Stimulated activated CD8-positive, alpha-beta memory T cell treated with anti-CD3 and anti-CD28 coated beads, Interleukin-7, amount 100 ng/mL, for 24 hours (primary cell): Measurements from ENCODE around the gene WNT11.

ENCODE experiments used
- DNase-seq: peaks from one replicate; pipeline ENCODE4 v3.0.0-alpha.2; 2020; ENCODE audit warnings: low read depth

WNT11 gene

DNA sequence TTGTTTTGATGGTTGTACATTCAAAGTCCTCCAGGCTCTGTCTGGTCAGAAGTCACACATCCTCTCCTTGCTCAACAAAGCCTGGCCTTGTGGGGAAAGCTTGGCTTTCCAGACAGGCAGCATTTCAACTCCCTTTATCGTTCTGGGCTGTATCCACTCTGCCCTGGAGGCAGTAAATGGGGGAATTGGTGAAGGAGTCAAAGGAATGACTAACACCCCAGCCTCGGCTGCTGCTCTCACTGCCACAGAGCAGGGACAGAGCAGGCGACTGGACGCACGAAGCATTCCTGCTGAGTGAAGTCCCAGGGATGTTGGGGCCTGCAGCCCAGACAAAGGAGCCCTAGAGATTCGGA, 52.8 kb downstream of the WNT11 start:
- DNase-seq = no peak

DNA sequence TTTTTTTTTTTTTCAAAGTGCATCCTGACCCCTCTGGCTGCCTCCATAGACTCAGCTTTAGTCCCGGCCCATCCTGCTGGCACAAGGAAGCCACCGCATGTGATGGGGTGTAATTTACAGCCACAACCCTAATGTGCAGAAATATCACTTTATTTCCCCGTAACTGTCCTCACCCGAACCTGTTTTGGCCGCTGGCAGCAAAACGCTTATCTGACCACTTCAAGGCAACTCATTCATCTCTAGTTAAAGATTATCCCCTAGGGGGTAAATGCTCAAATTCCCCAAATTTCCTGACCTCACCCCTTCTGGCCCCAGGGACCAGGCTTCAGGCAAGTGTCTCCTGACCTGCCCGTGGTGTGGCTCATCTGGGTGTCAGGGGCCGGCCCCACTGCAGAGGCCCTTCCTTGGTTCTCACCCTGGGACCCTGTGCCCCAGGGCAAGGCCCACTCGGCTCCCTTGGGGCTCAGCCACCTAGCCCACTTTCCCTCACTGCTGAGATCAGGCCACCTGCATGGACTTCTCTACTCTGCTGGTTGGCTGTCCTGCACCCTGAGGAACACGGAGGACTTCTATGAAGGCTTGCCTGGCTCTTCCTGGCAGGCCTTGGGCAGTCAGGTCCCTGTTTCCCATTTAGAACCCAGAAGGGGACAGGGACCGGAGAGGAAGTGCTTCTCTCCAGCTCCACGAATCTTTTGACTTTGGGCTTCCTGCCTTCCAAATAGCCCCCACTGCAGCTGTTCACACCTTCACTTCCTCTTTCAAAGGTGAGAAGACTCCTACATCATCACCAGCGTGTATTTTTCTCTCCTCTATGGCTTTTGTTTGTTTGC, 53.3 kb downstream of the WNT11 start:
- DNase-seq = no peak

DNA sequence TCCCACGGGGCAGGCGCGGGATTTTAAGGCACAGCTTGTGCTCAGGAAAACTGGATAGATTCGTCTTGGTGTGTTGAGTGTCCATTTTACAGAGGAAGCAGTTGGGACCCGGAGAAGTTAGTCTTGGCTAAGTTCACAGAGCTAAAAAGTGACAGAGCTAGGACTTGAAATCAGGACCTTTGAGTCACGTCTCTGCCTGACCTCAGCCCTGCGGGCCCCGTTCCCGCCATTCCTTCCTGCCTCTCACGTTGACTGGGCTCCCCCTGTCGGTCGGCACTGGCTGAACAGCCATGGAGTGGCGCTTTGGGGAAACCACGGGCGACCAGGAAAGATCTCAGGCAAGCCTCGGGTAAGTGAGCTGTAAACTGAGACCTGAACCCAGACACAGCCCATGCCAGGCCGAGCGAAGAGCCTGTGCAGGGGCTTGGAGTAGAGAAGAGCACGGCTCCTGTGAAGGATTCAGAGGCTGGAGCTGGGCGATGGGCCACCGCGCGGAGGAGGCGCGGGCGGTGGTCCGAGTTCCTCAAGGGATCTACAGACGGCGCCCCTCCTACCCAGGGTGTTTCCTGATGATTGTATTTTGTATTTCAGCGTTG, 54.1 kb downstream of the WNT11 start:
- peak; percentile 76 for DNase-seq

DNA sequence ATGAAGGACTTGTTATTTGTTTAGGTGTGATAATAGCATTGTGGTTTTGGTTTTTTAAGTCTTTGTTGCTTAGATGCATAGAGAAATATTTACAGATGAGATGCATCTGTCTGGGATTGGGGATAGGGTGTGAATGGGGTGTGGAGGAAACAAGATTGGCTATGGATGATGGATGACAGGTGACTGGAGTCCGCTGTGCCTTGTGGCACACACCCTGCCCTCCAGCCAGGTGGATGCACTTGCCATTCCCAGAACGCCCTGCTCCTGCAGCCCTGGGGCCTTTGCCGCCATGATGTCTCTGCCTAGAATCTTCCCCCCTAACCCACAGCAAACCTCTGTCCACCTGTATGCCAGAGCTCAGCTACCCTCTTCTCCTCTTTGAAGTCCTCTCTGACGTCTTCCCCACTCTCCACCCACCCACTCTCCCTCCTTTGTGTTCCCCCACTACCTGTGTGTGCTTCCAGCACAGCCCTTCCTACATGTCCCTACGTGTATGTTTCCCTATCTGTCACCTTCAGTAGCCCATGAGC, 54.7 kb downstream of the WNT11 start:
- no peak for DNase-seq

DNA sequence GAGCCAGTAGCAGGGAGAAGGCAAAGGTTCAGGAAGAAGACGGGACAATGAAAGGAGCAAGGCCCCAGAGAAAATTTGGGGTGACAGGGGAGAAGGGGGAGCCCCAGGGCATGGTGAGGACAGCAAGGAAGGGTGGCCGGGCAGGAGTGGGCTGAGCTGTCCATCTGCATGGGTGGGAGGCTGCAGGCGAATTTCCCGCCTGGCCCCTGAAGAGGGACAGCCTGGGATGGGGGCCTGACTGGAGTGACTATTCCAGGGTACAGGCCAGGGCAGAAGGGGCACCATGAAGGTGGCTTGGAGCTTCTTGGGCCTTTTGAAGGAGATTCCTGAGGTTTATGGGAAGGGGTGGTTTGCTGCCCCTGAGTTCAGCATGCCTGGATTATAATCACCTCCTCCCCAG, 56.2 kb downstream of the WNT11 start:
- no peak for DNase-seq

DNA sequence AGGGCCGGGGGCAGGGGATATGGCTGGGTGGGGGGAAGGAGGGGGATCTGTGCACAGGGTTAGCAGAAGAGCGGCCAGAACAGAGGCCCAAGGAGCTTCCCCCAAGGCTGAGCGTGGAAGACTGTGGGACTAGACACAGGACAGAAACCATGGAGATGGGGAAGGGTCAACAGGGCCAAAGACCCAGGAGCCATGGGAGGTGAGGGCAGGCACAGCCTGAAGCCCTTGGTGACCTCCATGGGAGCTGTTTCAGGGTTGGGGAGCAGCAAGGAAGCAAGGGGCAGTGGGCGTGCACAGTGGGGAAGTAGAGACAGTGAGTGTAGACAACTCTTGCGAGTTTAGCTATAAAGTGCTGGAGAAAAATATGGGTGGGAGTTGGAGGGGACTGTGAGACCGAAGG, 56.6 kb downstream of the WNT11 start:
- no peak for DNase-seq

DNA sequence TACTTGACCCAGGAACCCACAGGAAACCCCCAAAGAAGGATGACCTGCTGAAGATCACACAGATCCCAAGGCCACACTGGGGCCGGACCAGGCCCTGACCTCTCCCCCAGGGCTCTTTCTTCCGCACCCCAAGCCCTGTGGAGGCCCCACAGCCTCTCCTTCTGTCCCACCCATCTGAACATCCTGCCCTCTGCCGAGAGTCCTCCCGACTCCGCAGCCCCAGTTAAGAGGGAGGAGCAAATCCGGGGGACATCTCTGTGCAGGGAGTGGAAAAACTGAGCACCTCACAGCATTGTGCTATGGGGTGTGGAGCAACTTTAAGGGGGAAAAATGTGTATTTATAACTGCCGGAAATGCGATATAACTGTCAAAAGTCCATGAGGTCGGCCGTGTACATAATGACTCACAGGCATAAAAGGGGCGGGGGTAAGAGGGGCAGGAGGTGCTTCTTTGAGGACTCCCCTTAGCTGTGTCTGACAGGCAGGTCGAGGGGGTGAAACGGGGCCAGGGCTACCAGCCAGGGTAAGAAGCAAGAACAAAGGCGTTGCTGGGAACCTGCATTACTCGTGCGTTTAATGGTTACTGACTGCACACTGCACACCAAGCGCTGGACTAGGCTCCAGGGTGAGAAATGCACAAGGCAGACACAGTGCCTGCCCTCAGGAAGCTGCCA, 57.2 kb downstream of the WNT11 start:
- DNase-seq = no peak

DNA sequence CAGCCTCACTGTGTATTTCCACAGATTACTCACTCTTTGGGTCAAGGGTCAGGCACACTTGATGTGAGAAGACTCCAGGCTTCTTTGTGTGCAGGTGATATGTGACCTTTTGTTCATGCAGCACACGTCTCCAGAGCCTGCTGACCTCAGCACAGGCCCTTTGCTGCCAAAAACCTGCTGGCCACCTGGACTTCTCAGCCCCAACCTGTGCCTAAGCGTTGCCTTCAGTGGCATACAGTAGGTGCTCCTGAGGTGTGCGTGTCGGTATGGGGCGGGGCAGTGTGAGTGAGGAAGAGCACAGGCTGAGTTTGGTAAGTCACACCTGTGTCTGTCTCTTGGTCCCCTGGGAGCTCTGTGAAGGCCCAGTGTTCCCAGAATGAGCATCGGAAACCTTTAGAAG, 58.1 kb downstream of the WNT11 start:
- DNase-seq = no peak

DNA sequence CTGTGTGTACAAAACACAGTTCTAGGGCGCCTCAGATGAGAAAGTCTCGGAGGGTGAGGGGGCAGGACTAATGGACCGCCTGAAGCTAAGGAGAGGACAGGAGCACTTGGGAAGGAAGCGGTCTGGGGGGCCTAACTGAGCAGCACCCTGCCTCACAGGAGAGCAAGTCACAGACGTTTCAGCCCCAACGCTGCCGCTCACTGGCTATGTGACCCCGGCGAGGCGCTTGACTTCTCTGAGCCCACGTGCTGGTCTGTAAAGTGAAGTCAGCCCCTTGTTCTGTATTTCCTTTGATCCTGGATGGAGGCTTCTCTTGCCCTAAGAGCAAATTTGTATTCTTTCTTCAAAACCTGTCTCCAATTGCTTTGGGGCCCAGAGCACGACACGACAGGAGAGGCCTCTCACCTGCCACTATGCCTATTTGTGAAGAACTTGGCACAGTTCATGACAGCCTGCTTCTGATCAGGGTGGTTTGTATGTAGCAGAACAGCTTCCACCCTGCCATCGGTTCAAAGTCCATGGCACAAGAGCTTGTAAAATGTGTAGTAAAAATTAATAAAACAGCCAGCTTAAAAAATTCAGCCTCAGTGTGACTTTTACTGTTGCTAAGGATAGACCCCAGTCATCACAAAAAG, 59.1 kb downstream of the WNT11 start:
- DNase-seq = no peak

DNA sequence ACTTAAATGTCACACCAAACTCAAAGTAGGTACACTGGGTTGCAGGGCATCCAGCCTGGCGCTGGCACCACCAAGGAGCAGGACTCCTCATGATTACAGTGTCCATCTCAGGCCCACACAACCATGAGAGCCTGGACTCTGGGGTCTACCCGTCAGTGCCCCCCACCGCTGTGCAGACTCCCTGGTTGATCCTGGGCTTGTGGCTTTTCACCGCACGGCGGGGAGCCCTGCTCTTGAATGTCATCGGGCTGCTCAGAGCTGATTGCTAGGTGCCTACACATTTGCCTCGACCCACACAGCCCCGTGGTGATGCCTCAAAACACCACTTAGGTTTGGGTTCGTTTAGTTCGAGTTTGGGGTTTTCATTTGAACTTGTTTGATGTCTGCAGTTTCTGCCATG, 63.0 kb downstream of the WNT11 start:
- DNase-seq = no peak

DNA sequence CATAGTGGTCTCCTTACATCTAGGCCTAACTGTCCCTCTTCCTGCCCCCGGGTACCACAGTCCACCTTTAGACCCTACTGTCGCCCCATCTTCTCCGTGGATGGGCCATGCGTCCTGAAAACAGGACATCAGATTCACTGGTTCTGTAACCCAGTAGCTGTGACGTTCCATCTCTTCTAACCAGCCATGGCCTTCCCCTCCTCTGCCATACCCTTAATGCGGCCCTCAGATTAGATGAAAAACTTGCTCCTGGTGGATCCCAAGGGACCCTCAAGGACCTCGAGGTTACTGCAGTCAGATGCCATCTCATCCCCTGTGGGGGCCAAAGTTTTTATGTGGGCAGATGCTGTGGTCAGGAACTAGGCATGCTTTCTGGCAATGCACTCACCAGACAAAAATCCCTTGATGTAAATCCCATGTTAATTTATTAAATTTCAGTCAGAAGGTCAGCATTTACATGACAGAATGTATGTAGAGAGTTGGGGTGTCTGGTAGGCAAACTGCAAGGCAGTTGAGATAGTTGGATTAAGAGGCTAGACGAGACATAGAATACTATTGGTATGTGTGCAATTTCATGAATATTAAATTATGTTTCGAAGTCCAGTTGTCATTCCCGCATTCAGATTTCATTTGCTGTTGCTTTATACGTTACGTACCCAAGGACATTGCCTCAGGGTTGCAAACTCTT, 64.3 kb downstream of the WNT11 start:
- DNase-seq = no peak

DNA sequence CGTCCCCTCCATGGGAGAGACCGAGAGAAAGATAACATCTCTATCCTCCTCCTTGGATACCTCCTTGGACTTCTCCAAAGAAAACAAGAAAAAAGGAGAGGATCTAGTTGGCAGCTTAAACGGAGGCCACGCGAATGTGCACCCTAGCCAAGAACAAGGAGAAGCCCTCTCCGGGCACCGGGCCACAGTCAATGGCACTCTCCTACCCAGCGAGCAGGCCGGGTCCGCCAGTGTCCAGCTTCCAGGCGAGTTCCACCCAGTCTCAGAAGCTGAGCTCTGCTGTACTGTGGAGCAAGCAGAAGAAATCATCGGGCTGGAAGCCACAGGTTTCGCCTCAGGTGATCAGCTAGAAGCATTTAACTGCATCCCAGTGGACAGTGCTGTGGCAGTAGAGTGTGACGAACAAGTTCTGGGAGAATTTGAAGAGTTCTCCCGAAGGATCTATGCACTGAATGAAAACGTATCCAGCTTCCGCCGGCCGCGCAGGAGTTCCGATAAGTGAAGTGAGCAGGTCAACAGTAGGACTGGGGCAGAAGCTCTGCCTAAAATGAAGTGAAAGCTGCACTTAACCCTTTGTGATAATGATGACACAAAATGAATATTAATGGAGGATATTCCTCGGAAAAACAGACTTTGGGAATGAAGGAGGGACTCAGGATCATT, 65.3 kb downstream of the WNT11 start:
- no peak for DNase-seq

DNA sequence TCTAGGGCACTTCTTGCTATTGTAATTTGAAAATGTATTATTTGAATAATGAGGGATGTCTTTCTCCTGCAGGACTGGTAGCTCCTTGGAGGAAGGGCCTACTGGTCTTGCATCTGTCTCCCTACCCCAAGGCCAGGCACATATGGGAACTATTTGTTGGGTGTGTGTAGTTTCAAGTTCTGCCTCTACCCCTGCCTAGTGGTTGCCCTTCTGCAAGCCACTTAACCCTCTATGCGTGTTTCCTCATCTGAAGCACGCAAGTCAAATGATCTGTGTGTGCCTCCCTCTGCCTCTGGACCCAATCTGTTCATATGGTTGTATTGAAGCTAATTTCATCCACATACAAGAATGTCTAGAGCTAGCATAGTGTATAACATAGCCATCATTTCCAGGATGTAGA, 67.0 kb downstream of the WNT11 start:
- DNase-seq = no peak
